Activated effector memory CD4-positive, alpha-beta T cell treated with anti-CD3 and anti-CD28 coated beads, Interleukin-2, amount 50 U/mL, for 16 hours (primary cell): ENCODE data around the gene TMEM108.

ENCODE experiments used
- DNase-seq: peaks from one replicate; pipeline ENCODE4 v3.0.0-alpha.2; 2020

Gene TMEM108

GRCh38 chr3:133393691-133394474, 355.7 kb downstream of the TMEM108 start:
- DNase-seq: no peak

GRCh38 chr3:133394561-133395311, 356.5 kb downstream of the TMEM108 start:
- DNase-seq: no peak

- no peak for DNase-seq
Measured at GRCh38 chr3:133396906-133397305, 358.7 kb downstream of the TMEM108 start.

GRCh38 chr3:133400006-133400515, 361.9 kb downstream of the TMEM108 start, which contains the start of gene BFSP2:
Gene BFSP2 (plus strand): TSS chr3:133400056. CDS start chr3:133400084, 28 bp downstream.
- no peak for DNase-seq

- no peak for DNase-seq
Measured at GRCh38 chr3:133401374-133402135, 363.4 kb downstream of the TMEM108 start.

- no peak for DNase-seq
Measured at GRCh38 chr3:133404920-133405319, 366.7 kb downstream of the TMEM108 start.

- DNase-seq: no peak
Measured at GRCh38 chr3:133408366-133408765, 370.2 kb downstream of the TMEM108 start.

GRCh38 chr3:133408961-133409360, 370.8 kb downstream of the TMEM108 start:
- DNase-seq: no peak

GRCh38 chr3:133410191-133410892, 372.2 kb downstream of the TMEM108 start:
- DNase-seq: no peak

GRCh38 chr3:133412183-133413132, 374.3 kb downstream of the TMEM108 start:
- no peak for DNase-seq

- no peak for DNase-seq
Measured at GRCh38 chr3:133413161-133414020, 375.2 kb downstream of the TMEM108 start.

- no peak for DNase-seq
Measured at GRCh38 chr3:133414021-133414392, 375.8 kb downstream of the TMEM108 start.

GRCh38 chr3:133418361-133418760, 380.2 kb downstream of the TMEM108 start:
- DNase-seq: no peak

GRCh38 chr3:133419151-133419909, 381.1 kb downstream of the TMEM108 start:
- no peak for DNase-seq

GRCh38 chr3:133424937-133425869, 387.0 kb downstream of the TMEM108 start:
- DNase-seq: no peak

GRCh38 chr3:133425898-133426297, 387.7 kb downstream of the TMEM108 start:
- DNase-seq: no peak

GRCh38 chr3:133426721-133427120, 388.5 kb downstream of the TMEM108 start:
- no peak for DNase-seq

- no peak for DNase-seq
Measured at GRCh38 chr3:133428552-133428951, 390.4 kb downstream of the TMEM108 start.
